DND-41 (cell line): ENCODE data around the gene RILPL1.

Experiments used
- EZH2 ChIP-seq: IDR thresholded peaks from 3 replicates; pipeline ENCODE4 v1.6.1; 2012; ENCODE audit warnings: borderline replicate concordance, low read depth, mild to moderate bottlenecking, moderate library complexity, low read length, inconsistent platforms; ENCODE audit not compliant: severe bottlenecking
- TF ChIP-seq, protein P1 (sequence below): IDR thresholded peaks from 2 replicates; pipeline ENCODE4 v1.5.1; 2012; ENCODE audit warnings: borderline replicate concordance, low read length, moderate library complexity, mild to moderate bottlenecking; ENCODE audit not compliant: poor library complexity, severe bottlenecking; ENCODE audit errors: extremely low read depth

DNA sequence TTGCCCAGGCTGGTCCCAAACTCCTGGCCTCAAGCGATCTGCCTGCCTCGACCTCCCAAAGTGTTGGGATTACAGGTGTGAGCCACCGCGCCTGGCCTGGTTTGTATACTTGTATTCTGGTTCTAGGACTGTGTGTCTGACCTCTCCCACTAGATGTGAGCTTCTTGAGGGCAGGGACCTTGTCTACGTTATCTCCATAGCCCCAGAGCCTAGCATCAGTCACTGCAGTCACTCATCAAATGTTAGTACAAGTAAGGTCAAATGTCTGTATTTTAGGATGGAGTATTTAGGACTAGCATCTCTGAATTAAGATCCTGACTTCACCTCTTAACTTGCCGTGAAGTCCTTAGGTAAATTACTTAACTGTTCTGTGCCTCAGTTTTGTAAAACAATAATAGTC lies 99.9 kb downstream of the RILPL1 start:
- TF ChIP-seq, protein P1, sequence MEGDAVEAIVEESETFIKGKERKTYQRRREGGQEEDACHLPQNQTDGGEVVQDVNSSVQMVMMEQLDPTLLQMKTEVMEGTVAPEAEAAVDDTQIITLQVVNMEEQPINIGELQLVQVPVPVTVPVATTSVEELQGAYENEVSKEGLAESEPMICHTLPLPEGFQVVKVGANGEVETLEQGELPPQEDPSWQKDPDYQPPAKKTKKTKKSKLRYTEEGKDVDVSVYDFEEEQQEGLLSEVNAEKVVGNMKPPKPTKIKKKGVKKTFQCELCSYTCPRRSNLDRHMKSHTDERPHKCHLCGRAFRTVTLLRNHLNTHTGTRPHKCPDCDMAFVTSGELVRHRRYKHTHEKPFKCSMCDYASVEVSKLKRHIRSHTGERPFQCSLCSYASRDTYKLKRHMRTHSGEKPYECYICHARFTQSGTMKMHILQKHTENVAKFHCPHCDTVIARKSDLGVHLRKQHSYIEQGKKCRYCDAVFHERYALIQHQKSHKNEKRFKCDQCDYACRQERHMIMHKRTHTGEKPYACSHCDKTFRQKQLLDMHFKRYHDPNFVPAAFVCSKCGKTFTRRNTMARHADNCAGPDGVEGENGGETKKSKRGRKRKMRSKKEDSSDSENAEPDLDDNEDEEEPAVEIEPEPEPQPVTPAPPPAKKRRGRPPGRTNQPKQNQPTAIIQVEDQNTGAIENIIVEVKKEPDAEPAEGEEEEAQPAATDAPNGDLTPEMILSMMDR, result no peak
- TF ChIP-seq EZH2, result no peak
